ENCODE measurements around the gene IFNA6.

DNA sequence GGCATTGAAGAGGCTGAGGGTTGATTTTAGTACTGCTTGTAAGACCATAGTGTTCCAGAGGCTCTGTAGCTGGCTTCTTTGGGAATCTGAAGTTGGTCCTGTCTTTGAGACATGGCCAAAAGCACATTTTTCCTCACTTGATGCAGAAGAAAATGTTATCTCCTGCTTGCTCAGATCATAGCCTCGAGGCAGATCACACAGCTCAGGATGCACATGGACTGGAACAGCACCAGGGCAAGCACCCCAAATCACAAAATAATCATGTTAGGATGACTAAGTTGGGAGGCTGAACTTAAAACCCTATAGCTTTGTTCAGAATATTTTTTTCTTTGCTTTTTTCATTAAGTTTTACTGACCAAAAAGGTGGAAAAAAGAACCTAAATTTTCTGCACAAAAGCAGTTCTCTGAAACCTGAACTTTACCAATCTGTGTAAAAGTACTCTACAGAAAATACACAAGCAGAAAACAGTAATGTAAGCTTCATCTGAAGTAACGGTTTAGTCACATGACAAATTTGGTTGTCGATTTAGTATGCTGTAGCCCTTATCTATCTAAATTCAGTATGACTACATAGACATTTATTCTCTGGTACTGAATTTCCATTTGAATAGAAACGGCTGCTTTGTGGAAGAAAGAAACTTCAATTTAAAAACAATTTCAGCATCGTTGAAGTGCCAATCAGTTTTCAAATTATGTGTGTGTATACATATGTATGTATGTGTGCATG, 18.8 kb downstream of the IFNA6 start:
- TF ChIP-seq CTCF (conservative IDR thresholded peaks at IDR 0.05 in 1 of 2, IDR thresholded peaks at IDR 0.05 in 1 of 2; ENCODE audit: low read depth in 1 of 2, low read length in 2 of 2) (no peak), EZH2 (IDR thresholded peaks at IDR 0.05; ENCODE audit: low read length, missing control alignments) (no peak)

All from fibroblast of lung (primary cell).